KG1 (cell line): ENCODE data around the gene LAMC2.
A peak's percentile ranks its signal among the peaks of the same experiment; 100 is the strongest.
"Not testable (repeated sequence)": the region's sequence is repeated elsewhere in the genome, so short reads cannot be mapped to it uniquely, and the experiment has no call there.

ENCODE experiments used
- DNase-seq: peaks from one replicate; lab custom pipeline; 2025; lab: John Stamatoyannopoulos, UW

Gene LAMC2

DNA sequence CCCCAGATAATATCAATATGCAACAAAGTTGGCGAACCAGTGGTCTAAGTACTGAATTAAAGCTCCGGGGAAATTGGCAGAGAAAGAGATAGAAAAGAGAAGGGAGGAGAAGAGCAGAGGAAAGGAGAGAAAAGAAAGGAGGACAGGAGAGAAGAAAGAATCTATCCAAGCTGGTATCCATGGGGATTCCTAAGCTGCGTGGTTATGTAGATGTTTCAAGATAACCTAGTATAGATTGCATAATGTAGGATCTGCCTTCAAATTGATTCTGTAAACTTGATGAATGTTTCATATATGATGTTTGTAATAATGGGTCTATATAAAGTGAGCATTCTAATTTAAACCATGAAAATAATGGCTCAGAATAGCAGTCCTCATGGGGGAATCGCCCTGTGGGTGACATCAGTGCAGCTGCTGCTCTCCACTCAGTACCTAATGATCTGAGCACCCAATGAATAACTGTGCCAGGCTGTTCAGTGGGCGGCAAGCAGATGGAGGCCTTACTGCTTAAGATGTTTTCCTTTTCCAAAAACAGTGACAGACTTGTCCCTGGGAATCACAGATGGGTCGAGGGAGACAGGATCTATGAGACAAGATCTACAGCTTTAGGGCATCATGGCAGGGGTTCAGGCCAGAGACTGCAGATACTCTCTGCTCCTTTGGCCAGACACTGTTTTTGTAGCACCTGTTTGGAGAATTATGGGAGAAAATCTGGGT, 78.0 kb downstream of the LAMC2 start:
- DNase-seq = no peak

DNA sequence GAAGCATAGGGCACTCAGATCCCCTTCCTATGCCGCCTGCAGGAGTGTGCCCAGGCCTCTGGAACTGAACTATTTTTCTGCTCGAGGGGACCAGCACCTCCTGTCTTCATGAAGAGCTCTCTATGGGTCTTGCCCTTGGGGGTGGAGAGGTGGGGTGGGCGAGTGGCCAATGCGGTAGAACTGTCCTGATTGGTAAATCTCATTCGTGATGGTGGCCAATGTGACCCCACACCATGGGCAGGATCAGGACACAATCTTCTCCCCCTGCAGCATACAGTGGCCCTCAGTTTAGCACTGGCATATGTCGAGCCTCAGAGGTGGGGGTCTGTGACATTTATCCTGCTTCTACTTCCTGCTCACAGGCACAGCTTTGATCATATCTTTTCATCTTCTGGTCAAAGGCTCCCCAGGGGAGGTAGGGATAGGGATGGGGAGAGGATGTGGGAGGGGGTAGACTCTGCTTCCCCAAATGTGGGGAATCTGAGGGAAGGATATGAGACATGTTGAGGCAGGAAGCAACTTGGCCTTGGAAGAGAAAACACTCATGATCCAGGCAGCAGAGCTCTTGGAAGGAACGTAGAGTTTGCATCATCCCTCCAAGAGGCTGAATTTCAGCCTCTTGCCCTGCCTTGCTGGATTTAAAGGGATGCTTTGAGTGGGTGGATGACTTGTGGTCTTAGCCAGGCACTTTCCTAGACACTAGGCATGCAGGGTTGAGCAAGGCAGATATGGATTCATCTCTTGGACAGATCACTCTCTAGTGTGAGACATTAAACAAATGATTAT, 81.8 kb downstream of the LAMC2 start:
- no peak for DNase-seq

DNA sequence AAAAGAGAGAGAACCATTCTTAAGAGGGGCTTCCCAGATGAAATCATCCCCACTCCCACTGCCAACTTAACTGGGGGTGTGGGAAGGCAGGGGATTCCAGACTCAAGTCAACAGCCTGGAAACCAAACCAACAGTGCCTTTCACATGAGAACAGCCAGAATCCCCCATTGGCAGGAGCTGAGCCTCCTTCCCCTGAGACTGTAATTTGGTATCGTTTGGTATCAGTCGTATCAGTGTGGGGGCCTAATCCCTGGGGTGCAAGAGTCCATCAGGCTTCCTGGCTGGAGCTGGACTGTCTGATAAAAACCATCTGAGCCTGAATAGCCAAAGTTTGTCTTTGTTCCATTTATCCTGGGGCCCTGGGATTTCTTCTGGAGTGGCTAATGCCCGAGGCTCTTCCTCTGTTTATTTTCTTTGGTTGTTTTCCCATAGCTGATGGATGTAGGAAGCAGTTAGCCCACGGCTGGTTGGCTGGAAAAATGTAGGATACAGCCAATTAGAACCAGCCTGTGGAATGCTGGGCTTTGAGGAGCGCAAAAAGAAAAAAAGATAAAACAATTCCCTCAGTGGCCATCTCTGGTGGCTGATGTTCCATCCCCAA, 84.6 kb downstream of the LAMC2 start:
- DNase-seq = no peak

DNA sequence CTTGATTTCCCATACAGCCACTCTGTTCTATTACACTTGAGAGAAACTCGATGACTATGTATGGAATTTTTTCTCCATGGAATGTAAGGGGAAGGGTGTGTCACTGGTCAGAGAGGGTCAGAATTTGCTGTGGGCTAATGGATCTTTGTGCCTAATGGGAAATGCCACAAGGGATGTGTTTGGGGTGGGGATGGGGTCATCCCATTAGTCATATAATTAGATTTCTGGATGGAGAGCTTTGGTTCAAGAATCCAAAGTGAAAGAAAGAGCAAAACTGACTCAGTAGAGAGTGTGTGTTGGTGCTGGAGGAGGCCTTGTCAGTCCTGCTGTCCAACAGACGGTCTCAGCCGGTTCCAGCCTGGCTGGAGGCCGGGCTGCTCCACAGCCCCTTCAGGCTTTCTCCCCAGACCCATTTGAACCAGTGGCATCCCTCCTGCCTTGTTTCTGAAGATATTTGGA, 86.4 kb downstream of the LAMC2 start:
- DNase-seq = no peak

DNA sequence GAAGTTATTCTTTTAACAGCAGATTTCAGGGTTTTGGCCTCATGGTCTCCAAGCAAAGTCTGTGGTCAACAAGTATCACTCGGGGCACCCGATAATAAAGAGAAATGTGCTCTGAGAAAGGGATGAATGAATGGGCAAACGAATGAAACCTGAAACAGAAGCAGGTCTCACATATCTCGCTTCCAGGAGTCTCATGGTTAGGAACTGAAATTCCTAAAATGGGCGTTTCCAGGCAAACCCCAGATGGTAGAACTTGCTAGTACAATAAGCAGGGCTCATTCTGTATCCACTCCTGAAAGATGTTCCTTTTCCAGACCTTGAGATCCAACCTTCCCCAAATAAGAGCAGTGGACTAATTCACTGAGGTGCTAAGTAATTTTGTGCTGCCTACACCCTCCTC, 87.2 kb downstream of the LAMC2 start:
- DNase-seq = no peak

DNA sequence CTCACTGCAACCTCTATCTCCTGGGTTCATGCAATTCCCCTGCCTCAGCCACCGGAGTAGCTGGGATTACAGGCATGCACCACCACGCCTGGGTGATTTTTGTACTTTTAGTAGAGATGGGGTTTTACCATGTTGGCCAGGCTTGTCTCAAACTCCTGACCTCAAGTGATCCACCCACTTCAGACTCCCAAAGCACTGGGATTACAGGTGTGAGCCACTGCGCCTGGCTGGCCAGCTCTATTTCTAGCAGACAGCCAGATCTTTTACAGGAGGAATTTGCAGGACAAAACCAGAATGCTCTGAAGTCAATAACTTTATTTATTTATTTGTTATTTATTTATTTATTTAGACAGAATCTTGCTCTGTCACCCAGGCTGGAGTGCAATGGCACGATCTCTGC, 87.9 kb downstream of the LAMC2 start:
- DNase-seq = not testable (repeated sequence)

DNA sequence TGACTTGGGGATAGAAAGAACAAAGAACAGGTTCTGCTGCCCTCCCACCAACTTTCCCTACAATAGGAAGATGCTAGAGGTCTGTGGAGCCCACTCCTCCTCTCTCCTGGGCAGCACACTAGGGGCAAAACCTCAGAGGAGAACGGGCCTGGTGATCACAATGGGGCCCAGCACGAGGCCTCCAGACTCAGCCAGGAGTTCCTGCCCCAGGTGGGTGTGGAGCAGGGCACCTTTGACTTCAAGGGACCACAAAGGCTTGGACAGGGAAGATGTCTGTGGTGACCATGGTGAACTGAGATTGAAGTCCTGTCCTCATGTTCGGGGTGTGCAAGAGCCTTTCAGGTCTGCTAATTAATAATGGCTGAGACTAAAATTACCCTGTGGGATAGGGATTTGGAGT, 88.8 kb downstream of the LAMC2 start:
- DNase-seq = no peak

DNA sequence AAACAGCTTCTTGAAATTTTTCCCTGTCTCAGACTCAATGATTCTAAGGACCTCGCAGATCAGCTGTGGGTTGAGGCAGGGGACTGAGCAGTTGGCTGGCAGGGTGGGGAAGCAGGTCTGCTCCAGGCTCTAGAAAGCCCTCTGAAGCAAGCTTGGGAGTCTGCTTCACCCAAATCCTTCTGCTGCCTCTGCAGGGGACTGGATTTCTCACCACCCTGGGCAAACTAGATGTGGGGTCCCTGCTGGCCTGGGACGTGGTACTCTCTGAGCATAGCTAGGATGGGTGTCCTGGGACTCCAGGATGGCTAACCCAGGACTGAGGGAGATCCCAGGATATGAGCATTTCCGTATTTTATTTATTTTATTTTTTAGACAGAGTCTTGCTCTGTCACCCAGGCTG, 89.3 kb downstream of the LAMC2 start:
- DNase-seq = no peak

DNA sequence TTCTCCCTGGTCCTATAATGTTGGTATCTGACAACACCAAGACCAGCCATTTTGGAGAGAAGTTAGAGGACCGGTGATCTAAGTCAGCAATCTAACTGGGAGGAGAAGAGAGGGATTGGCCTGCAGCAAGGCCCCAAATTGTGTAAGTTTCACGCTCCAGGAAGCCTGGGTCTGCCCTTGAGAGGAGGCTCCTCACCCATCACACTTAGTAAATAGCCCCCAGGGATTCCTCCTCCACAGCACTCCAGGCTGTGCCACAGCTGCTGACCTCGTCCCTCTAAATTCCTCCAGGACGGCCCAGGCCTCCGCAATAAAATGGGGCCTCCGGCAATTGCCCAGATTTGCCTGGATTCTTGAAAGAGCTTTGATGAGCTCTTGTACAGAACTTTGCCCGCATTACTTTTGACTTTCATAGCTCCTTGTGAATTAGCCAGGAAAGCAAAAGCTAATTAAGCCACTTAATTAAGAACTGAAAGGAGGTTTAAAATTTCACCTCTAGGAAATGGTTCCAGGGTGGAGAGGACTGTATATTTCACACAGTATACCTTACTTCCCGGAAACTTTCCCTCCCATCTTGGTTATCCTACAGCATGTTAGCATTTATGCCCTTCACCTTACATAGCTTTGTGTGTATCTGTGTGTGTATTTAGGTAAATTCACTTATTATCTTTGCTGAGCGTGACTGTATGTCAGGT, 90.5 kb downstream of the LAMC2 start:
- no peak for DNase-seq

DNA sequence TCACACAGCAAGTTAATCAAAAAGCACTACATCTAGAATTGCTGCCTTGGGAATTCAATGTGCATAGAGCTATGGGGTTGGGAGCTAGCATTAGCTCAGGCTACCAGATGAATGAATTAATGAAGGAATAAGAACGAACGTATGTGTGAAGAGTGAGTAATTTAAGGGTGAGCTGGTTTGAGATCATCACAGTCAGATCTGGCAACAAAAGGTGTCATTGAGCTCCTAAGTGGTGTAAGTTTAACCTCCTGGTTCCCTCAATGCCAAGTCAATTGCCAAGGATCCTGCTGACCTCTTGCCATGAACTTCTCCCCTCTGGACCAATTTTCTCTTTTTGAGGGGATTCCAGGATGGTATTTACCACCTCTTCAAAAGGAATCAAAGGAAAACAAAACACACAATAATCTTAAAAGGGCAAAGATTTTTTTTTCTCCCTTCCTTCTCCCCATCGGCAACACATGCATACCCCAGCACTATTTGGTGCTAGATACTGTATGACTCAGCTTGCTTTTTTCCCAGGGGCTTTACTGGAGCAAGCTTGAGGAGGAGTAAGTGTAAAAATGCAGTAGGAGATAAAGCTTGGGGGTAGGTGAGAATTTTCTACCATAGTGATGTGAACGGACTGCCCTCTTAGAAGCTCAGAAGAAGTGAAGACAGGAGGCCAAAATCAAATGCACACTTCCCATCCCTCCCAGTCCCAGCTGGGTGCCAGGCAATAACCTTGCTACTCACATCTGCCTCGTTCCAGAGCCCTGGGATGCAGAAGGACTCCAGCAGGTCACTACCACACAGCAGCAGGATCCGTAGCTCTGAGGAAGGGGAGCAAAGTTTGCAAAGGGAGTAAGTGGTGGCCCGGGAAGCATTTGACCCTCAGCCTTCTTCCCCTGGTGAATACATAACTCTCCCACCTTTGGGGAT, 92.0 kb downstream of the LAMC2 start:
- no peak for DNase-seq

DNA sequence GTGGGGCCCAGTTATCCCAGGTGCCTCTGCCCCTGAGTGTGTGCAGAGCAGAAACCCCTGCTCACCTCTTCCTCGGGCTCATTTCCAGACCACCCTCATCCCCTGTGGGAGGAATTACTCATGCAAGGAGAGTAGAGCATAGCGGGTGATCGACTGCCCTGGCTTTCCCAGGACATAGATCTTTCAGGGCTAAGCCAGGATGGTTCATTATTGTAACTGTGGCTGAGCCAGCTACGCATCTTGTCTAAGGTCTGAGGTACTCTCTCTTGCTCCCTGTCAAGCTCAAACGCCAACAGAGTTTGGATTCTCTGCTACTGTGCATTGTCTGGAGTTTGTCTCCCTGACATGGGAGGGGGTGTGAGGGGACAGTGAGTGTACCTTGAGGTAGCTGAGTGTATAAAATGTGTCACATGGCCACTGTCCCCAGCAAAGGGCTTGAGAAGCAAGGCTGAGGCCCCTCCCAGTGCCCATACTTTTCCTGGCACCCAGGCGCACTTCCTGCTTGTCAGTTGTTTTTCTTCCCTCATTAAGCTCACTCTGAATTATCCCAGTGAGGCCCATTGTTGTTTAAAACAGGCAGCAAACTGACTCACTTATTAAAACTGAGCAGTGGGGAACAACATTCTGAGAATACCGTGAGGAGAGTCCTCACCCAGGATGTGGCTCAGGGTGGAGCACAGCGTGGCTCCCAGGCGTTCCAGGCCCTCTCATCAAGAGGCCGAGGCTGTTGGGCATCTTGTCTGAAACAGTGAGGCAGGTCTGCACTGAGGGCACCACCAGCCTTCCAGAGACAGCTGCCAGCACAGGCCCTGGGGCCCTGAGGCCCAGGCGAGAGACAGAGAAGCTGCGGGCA, 92.9 kb downstream of the LAMC2 start:
- no peak for DNase-seq

DNA sequence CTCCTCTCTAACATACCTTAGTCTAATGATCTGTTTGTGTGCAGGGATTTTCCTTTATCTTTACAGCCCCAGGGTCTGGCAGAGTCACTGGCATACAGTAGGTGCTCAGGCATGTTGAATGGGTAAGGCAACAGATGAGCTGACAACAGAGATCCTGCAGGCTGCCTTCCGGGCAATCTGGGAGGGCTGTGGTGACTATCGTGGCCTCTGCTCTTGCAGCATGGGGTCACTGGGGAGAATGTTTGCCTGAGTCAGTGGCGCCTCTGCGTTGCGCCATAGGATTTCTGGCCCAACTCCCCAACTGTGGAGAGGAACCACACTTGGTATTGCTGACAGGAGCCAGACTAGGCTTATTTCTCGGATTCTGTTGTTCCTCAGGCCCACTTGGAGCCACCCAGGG, 93.8 kb downstream of the LAMC2 start:
- DNase-seq = no peak

DNA sequence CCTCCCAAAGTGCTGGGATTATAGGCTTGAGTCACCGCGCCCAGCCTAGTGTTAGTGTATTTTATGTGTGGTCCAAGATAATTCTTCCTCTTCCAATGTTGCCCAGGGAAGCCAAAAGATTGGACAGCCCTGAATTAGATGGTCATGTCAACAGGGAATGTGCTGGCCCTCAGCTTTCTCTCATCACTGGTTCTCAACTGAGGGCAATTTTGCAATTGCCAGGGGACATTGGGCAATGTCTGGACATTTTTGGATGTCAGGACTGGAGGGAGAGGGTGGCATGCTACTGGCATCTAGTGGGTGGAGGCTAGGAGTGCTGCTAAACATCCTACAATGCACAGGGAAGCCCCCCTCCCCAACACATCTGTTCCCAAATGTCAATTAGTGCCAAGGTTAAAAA, 95.0 kb downstream of the LAMC2 start:
- no peak for DNase-seq

DNA sequence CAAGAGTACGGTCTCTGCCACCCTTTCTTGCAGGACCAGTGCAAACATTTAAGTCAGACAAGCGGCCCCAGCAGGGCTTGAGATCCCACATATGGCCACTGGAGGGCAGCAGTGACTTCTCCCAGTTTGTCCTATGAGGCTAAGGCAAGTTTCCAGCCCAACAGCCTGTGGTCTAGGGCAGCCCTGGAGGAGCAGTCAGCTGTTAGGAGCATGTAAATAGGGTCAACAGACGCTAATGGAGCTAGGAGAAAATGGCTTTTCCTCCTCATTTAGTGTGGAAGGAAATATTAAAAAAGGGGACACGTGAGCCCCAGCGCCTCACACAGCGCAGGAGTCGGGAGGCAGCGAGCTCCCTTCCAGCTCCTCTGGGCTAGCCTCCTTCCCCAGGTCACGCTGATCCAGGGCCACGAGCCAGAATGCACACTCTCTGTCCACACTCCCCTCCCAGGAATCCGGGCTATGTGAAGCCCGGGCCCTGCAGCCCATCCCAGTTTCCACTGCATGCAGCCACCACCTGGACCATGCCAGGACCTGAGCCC, 95.6 kb downstream of the LAMC2 start:
- peak; percentile 65 for DNase-seq

DNA sequence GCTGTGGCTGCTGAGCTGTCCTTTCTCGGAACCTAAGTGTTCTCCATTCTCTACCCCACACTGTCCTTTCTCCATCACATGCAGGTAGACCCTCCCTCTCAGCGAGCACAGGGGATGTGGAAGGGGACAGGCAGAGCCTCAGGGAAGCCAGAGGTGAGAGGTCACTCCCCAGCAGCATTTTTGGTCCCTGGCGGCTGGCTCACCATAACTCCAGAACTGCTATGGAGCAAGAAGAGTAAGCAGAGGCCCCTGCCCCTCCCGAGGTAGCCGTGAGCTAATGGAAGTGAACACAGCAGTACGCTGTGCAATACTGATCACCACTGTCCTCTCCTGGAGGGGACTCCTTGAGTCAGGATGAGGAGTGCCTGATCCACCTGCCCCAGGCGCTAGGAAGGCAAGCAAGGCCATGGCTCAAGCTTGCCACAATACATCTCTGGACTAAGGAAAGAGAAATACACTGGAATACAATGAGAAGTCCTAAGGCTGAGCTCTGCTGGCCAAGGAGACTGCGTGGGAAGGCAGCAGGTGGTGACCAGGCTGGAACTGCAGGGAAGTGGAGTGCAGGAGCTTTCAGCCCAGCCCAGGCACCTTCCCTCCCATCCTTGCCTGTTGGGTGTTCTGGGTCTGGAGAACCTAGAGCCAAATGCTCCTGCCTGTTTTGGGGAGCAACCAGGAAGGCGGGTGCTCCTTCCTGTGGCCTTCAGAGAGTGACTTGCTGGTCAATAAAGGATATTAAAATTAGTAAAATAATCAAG, 96.2 kb downstream of the LAMC2 start:
- no peak for DNase-seq

DNA sequence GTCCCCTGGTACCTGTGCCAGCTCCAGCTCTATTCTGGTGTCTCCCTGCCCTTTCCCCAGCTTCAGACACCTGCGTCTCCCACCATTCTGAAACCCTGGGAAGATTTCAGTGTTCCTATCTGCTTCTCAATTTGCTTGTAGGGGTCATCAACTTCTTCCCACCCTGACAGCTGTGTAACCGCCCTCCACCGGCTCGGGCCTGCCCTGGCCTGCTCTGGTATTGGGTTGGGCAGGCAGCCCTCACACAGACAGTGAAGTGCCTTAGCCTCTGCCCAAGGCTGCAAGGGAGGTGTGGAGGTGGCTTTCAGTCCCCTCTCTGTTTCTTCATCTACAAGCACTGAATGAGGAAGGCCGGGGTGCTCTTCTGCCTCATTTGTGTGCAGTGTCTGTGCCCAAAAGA, 97.2 kb downstream of the LAMC2 start:
- no peak for DNase-seq

DNA sequence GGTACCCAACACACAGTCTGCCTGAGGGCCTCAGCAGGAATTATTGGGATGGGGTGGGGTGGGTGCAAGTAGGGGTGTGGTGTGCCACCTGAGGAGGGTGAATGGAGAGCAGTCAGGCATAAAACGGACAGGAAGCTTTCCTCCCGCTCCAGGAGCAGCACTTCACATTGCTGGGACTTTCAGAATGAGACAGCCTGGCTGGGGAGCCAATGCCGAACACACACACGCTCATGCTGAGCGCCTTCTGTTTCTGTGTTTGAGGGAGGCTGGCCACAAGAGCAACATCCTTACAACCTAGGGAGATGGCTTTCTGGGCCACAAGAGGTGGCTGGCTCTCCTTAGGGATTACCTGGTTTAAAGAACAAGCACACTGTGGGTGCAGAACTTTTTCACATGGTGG, 98.0 kb downstream of the LAMC2 start:
- DNase-seq = no peak

DNA sequence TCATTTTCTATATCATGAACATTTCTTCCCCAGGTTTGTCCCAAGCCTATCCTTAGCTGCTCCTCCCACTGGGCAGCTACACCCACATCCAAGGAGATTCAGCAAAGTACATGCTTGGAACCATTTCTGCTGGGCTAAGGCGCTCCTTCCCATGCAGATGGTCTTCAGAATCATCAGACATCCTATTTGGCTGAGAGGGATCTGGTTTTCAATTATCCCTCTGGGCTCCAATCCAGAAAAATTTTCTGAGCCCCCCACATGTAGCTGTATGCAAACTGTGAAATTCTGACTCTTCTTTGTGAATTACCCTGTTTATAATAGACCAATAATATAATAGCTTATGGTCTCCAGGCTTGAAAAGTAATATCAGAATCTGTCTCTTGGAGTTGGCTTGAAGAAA, 99.2 kb downstream of the LAMC2 start:
- DNase-seq = no peak

DNA sequence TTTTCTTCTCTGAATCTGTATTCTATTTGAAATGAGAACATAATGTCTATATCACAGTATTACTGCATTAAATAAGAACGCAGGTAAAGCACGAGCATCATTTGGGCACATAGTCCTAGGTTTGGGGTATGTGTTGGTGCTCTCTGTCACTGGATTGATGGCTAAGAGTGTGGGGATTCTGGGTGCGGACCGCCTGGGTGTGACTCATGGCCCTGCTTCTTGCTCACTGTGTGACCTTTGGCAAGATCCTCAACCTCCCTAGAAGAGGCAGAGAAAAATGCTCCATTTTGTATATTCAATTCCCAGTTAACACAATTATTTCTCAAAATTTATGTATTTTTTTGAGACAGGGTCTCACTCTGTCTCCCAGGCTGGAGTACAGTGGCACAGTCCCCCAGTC, 99.7 kb downstream of the LAMC2 start:
- DNase-seq = no peak
